ENCODE data around the gene ATF2.
"Not testable (repeated sequence)": the region's sequence is repeated elsewhere in the genome, so short reads cannot be mapped to it uniquely, and the experiment has no call there.

Gene ATF2

GRCh38 chr2:175164235-175164634, 3.8 kb downstream of the ATF2 start:
- no peak for DNase-seq

DNA sequence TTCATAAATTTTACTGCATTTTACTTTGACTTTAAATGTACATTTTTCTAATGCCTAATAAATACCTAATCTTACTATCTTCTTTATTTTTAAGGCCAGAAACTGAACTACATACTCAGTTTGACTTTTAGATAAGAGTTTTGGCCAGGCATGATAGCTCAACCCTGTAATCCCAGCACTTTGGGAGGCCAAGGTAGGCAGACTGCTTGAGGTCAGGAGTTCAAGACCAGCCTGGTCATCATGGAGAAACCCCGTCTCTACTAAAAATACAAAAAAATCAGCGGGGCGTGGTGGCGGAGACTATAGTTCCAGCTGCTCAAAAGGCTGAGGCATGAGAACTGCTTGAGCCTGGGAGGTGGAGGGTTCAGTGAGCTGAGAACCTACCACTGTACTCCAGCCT, 9.1 kb downstream of the ATF2 start:
- DNase-seq, result no peak

DNA sequence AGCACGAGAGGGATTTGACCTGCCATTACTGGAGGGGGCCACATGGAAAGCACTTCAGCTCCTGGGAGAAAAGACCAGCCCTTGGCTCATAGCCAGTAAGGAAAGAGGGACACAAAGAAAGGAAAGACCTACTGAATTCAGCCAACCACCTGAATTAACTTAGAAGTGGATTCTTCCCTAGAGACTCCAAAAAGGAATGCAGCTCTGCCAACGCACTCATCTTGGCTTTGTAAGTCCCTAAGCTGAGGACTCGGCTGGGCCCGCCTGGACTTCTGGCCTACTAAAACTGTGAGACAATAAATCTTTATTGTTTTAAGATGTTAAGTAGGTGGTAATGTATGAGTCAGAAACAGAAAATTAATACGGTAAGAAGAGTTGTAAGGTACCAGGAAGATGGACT, 11.5 kb downstream of the ATF2 start:
- no peak for DNase-seq

DNA sequence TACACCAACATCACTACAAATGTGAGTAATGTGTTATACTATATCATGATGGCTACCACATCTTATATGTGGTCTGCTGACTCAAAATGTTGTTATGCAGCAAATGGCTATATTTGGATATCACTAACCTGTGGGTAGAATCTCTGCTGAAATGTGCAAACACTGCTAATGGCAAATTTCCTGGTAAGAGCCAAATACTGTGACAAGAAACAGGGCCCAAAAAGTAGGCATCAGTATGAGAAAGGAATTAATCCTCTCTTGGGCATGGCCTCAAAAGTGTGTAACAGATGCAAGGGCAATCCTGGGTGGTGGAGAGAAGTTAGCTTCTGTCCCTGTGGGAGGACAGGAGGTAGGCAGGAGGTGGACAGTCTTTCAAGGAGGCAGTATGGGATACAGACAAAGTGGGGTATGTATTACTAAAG, 13.3 kb downstream of the ATF2 start:
- no peak for DNase-seq

DNA sequence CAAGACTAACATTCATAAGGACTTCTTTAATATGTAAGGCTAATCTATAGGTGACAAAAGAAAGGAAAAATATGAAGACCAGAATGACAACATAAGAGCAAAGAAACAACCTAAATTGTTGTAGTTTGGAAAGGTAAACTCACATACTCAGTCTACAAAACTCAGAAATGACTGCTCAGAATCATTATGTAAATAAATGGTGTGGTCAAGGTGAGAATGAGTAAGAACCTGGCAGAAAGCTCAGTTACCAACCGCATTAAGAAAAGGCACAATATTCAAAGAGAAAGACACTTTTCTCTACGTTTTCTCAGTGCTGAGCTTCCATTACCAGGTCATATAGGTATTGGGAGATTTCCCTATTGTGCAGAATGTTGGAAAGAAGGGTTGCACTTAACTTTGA, 15.8 kb downstream of the ATF2 start:
- DNase-seq, result no peak

- DNase-seq, result no peak
Observed at GRCh38 chr2:175151791-175152190, 16.2 kb downstream of the ATF2 start.

DNA sequence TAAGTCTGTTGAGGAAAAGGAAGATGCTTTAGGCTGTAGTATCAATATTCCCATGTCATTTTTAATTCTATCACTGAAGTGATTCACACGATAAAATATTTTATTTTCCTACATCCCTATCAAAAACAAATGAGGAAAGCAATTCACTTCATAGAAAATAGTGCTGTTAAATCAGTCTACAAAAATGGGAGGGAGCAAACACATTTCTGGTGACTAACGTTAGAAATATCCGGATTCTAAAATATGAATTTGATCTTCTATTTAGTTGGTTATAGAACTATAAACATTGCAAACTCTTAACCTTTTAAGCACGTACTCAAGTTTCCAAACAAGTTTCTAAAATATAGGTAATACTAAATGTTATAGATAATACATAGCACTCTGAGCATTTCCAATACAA, 20.8 kb downstream of the ATF2 start:
- no peak for DNase-seq

DNA sequence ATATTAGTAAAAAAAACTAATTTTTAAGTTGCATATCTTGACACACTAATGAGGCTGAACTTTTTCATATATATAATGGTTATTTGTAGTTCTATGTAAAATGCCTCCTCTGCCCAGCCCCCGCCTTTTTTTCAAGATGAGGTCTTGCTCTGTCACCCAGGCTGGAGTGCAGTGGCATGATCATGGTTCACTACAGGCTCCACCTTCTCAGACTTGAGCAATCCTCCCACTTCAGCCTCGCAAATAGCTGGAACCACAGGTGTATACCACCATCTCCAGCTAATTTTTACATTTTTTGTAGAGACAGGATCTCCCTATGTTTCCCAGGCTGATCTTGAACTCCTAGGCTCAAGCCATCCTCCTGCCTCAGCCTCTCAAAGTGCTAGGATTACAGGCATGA, 24.3 kb downstream of the ATF2 start:
- DNase-seq, result no peak

GRCh38 chr2:175143191-175143590, 24.8 kb downstream of the ATF2 start:
- no peak for DNase-seq

- no peak for DNase-seq
Observed at GRCh38 chr2:175140332-175140731, 27.7 kb downstream of the ATF2 start.

GRCh38 chr2:175137793-175138192, 30.2 kb downstream of the ATF2 start:
- DNase-seq, result no peak

DNA sequence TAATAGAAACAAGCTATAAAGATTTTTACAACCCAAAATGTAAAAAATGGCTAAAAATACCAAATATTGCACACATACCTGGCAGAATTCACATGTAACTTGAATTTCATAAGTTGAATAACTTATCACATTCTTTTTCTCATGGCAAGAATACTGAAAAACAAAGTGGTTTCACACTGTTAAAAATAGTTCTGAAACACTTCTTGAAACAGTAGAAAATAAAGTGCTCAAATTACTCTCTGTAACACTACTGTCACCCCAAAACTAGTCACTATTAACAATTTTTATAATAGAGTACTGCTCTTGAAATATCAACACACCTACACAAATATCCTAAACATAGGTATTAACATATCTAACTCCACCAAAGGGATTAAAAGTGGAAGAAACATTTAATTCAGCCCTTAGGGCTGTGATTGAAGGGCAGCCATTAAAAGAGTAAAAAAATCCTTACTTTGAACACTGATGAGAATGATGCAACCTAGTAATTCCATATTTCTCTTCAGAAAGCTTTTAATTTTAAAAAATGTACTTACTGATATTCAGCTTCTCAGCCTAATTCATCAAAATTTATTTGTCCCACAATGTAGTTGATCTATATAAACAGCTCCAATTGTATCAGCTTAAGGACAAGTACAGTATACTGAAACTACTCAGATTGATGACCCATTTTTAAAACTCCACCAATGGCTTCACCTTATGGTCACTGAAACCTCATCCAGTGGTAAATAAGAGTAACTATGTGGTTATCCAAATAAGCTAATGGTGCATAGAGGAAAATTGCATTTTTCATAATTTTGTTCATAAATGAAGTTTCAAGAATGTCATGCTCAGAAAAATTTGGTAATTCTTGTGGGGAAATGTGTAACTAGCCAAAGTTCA, 31.4 kb downstream of the ATF2 start:
- no peak for DNase-seq

DNA sequence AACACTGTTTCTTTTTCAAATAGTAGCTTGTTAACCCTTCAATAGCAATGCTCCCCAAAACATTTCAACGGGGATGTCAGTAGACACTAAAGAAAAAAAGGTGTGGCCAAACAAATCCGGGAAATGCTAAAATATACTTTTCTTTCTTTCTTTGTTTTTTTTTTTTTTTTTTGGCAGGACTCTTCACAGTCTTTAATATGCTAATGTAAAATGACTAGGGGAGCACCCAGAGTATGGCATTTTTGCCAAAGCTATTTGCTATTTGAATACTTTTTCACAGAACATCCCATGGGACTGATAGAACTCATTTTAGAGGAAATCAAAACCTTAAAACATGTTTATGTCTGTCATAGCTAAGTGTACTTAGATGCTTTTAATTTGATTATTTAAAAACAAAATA, 32.1 kb downstream of the ATF2 start:
- DNase-seq, result no peak

DNA sequence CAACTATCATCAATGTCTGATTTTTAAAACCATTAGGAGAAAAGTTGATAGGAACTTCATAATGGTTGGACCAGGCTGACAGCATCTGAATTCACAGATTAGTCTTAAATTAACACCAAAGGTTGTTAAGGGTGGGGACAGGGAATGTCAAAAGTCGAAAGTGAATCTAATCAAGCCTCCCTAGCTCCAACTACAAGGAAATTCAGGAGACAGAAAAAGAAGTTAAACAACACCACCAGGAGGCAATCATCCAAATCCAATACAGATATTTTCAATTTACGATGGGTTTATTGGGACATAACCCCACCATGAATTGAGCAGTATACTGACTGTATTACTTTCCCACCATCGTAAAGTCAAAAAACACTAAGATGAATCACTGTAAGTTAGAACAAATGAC, 32.8 kb downstream of the ATF2 start:
- no peak for DNase-seq

DNA sequence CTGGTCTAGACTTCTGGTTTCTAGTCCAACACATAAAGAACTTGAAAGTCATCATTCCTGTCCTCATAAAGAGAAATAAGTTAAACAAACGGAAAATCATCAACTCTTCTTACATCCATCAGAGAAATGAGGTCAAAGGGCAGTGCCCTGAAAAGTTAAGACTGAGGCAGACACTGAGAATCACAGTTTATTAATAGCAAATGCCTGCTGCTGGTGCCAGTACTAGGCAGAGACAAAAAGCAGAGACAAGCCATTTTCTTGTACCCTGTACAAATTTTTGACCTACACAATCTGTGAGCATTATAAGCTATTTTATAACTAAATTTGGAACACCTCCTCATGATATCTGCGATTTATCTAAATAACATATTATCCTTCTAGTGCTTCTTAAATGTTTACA, 36.8 kb downstream of the ATF2 start:
- DNase-seq, result no peak

- DNase-seq, result no peak
Observed at GRCh38 chr2:175126661-175127060, 41.3 kb downstream of the ATF2 start.

- no peak for DNase-seq
Observed at GRCh38 chr2:175123254-175123653, 44.7 kb downstream of the ATF2 start.

DNA sequence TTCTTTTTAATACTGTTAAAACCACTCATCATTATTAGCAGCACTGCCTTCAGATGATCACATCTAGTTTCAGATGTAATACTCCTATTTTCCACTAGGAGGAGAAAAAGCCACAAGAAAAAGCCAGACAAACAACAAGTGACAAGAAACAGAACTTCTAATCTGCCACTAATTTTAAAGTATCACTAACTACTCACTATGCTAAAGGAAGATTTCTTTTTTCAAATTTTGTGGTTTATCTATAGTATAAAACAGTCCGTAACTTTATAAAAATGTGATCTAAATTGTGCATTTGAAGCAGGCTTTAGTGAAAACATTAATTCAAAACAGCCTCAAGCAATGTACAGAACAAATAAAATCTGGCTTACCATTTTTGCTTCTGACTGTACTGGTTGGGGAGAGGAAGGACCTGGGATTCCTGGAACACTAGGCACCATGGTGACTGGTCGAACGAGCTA, 56.8 kb downstream of the ATF2 start:
- no peak for DNase-seq

GRCh38 chr2:175108091-175108490, 59.9 kb downstream of the ATF2 start:
- not testable (repeated sequence) for DNase-seq

- DNase-seq, result no peak
Observed at GRCh38 chr2:175107146-175107545, 60.9 kb downstream of the ATF2 start.

- no peak for DNase-seq
Observed at GRCh38 chr2:175103191-175103590, 64.8 kb downstream of the ATF2 start.

DNA sequence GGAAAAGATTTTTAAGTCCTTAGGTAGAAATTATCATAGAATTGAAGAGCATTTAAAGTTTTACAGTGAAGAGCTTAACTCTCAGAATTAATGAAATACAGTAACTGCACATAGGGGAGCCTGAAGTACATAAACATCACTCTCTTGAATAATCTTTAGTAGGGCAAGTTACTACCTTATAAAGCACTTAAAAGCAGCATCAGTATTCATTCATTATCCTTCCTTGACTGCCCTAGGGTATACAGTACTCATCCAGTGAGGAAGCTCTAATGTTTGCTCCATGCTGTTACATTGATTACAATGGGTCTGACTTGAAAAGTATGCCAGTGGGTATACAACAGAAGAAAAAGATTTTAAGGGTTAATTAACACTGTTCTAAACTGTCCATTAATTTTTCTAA, 66.5 kb downstream of the ATF2 start:
- DNase-seq, result no peak

DNA sequence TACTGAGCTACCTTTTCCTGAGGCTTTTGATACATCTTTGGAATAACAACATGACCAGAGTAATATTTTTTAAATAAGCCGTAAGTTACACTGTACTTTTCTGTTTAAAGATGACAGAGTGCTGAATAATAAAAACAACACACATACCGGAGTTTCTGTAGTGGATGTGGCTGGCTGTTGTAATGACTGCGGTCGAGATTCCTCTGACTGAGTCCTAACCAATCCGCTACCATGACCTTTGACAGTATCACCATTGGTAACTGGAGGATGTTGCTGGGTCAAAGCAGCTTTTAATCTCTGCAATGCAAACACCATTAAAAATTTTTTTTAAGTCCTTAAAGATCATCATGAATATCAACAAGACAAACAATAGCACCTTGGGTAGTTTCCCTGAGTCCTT, 70.7 kb downstream of the ATF2 start:
- no peak for DNase-seq

GRCh38 chr2:175084117-175084516, 83.9 kb downstream of the ATF2 start:
- DNase-seq, result not testable (repeated sequence)

DNA sequence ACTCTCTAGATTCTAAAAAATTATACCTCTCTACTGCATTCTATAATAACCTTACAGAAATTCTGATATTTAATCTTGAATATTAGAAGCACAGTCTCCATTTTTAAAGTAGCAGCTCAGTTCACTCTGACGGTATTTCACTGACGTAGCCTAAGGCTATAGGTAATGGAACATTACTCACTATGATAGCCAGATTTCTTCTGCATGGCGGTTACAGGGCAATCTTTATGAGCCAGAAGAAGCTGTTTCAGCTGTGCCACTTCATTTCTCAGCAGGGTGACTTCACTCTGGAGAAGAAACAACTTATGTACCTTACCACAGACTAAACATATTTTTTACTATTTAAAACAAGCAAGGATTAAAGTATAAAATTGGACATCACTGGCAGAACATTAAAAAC, 87.5 kb downstream of the ATF2 start:
- DNase-seq, result no peak
